Cerebellar nuclear complex (tissue), 1 donor: Measurements from ENCODE around the gene RGL4.
A peak's percentile ranks its signal among the peaks of the same experiment; 100 is the strongest.

Source experiments
- DNase-seq, 2 experiments: peaks; one replicate each; lab custom pipeline; 2025; lab: John Stamatoyannopoulos, UW

RGL4 gene

GRCh38 chr22:23743303-23743705 is 52.5 kb downstream of the RGL4 start:
- peak in 1 of 2 experiments; percentile 24 for DNase-seq

GRCh38 chr22:23744001-23744400 is 53.2 kb downstream of the RGL4 start:
- DNase-seq, result no peak

- DNase-seq, result no peak
These were observed 53.7 kb downstream of the RGL4 start for GRCh38 chr22:23744485-23744884.

GRCh38 chr22:23745791-23746190 is 55.0 kb downstream of the RGL4 start:
- DNase-seq, result no peak
